NCI-H345 treated with DMSO at 0.1 percent for 48 hours (cell line): ENCODE data around the gene FAM118A.
"Not testable (repeated sequence)": the region's sequence is repeated elsewhere in the genome, so short reads cannot be mapped to it uniquely, and the experiment has no call there.

ENCODE experiments used
- DNase-seq: peaks from one replicate; lab custom pipeline; 2025; ENCODE audit not compliant: unreplicated experiment; lab: John Stamatoyannopoulos, UW

FAM118A gene

DNA sequence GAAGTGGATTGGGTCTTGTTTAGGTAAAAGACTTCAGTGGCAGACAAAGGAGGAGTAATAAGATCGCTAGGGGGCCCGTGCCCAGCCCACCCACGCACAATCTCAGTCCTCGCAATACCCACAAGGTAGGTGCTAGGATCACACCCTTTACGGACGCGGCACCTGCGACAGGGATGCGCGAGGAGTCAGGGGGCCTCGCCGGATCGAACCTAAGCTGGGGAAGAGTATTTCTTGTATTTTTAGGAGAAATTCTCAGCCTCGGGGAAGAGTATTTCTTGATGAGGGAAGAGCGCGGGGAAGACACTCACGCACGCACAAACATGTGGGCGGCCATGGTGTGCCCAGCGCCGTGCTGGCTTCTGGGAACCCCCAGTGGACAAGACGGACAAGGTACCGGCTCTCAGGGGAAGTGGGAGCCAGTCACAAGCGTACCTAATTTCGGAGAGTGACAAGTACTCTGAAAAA, 745 bp upstream of the FAM118A start:
- no peak for DNase-seq

DNA sequence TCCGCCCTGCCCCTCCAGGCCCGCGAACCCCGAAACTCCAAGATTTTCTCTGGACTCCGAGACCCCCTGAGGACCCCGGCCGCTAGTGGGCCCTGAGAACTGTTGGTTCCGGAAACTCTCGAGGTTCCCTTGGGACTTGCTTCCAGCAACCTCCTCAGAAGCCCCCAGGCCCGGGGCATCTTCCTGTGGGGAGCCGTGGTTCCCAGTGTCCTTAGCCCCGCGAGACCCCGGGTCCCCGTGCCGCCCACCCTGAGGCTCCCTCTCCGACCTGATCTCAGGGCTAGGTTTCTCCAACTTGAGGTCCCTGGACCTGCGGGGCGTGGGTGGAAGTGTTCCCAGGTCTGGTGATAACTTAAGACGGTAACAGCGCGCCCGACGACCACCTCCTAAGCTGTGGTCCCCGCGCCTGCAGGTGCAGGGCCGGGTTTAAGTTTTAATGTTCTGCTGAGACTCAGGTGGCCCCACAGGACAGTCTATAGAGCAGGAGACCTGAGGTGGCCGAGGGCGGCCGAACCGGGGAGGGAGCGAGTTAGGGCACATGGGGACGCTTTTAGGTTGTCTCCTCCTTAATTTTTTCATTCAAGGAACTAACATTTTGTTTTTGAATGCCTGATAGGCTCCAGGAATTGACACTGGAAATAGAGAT, 720 bp downstream of the FAM118A start:
- no peak for DNase-seq

DNA sequence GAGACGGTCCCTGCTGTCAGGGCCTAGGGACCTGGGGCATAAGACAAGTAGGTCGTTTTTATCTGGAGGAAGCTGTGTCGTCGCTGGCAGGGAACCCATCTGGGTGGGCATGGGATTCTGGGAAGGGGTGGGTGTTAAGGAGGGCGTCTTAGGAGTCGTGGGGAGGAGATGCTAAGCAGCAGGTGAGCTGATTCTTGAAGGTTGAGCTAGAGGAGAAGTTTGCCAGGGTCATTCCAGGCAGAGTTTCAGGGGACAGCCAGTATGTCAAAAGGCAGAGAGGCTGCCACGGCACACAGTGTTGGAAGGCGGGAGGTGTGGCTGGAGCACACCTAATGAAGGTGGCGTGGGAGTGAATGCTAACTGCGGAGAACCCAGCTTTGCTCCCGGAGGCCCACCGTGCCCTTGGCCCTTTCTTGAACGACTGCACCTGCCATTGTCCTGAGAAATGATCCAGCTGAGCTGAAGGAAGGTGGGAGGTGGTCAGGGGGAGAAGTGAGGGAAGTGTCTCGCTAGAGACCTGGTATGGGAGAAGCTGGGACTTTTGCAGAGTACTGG, 1.3 kb downstream of the FAM118A start:
- no peak for DNase-seq

DNA sequence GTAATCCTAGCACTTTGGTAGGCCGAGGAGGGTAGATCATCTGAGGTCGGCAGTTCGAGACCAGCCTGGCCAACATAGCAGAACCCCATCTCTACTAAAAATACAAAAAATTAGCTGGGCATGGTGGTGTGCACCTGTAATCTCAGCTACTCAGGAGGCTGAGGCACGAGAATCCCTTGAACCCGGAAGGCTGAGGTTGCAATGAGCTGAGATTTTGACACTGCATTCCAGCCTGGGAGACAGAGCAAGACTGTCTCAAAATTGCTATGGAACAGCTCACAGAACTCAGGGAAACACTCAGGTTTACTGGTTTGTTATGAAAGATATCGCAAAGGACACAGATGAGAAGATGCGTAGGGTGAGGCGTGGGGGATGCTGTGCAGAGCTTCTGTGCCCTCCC, 2.7 kb downstream of the FAM118A start:
- DNase-seq = no peak

DNA sequence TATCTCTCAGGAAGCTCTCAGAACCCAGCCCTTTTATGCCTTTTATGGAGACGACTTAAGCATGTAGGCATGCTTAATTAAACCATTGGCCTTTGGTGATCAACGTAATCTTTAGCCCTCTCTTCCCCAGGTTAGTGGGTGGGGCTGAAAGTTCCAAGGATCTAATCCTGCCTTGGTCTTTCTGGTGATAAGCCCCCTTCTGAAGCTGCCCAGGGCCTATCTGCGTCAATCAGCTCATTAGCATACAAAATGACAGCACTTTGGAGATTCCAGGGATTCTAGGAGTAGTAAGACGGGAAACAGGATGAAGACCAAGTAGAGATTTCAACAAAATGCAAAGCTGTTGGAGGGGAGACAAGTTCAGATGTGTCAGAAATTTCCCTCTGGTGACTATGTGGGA, 3.1 kb downstream of the FAM118A start:
- no peak for DNase-seq

DNA sequence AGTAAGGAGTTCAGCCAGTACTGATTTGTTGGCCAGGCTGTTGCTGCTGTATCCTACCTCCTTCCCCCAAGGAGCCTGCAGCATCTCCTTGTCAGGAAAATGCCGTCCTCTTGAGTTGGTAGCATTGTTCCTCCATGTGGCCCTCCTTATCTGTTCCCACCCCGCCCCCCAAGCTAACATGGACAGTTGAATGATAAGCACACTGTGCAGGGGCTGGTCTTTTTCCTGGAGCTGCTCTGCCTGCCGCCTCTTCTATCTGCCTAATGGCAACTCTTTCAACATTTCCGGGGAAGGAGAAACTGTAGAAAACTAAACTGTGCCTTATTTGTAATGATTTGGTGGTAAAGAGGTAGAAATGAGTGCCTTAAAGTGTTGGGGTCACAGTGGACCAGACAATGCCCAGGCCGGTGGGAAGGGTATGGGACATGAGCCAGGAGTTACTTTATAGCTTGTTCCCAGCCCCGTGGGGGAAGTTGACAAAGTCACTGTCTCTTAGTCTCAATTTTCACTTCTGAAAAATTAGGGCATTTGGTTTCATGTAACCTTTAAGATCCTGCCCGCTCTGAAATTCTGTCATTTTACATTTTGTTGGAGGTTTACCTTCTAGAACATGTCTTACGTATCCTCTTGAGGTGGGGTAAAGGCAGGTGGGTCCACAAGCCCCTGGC, 4.5 kb downstream of the FAM118A start:
- no peak for DNase-seq

DNA sequence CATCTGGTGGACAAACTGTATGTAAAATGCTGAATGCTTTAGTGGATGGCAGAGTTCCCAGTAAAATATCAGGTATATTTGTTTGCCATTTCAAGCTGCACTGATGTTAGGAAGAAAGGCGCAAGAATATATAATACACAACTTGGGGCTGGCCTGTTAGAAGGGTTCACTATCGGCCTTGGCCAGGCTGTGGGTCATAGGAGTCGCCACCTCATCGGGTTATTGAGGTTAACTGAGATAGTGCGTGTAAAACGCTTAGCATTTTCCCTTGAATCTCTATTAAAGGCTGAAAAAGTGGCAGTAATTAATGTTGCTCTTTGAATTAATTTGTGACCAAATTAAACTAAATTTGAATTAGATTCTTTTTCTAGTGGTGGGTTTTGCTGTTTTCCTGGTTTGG, 5.1 kb downstream of the FAM118A start:
- DNase-seq = no peak

DNA sequence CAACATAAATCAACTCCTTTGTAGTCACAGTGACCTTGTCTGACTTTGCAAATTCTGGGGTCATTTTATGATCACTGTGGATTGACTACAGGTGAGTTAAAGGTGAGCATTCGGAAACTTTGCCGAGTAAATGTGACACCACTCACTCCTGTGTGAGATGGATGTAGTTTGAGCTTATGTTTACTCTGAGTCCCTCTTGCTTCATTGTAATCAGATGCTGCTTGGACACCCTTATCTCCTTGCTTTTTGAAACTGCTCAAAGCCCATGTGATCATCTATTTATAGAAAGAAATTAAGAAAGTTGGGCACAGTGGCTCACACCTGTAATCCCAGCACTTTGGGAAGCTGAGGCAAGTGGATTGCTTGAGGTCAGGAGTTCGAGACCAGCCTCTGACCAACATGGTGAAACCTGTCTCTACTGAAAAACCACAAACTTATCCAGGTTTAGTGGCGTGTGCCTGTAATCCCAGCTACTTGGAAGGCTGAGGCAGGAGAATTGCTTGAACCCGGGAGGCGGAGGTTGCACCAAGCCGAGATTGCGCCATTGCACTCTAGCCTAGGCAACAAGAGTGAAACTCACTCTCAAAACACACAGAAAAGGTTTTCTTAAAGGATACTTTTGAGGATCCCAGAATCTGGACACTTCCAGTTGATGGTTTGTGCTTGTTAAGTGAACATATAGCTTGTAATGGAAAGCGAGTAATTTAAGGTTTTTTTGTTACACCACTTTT, 7.2 kb downstream of the FAM118A start:
- DNase-seq = no peak

DNA sequence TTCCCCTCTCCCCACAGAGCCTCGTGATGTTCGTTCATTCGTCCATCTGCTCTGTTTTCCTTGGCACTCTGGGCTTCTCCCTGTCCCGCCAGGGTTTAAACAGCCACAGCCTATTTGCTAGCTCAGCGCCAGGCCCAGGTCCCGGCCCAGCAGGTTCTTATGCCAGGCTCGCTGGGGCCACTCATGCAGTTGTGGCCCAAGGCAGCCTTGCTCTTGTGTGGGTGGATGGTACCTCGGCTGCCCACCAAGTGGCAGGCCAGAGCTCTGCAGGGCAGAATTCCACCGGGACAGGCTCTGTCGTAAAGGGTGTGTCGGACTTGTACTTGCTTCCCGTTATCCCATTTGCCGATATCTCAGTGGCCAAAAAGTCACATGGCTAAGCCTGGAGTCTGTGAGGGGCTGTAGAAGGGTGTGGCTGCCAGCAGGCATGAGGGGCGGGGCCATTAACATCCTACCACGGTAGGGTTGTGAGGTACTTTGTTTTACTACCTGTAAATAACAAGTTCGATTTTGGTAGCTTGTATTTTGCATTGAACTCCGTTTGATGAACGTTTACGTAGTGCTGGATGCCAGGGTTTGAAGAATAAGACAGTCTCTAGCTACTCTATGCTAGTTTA, 7.9 kb downstream of the FAM118A start:
- DNase-seq = no peak

DNA sequence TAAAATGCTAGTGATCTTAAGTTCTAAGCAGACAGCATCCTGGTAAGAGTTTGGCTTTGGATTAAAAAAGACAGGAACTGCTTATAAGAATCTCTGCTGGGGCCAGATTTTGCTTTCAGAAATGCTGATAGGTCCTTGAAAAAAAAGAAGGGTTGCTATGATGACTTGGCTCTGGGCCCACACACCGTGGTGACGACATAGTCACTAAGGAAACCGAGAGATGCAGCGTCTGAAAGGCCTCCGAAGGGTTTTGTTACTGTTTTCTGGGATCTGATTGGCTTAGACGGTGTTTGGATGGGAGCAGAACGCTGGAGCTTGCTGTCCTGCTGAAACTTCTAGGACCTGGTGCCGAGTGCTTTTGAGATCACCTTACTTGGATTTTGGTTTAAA, 8.4 kb downstream of the FAM118A start:
- peak; percentile 51 for DNase-seq

DNA sequence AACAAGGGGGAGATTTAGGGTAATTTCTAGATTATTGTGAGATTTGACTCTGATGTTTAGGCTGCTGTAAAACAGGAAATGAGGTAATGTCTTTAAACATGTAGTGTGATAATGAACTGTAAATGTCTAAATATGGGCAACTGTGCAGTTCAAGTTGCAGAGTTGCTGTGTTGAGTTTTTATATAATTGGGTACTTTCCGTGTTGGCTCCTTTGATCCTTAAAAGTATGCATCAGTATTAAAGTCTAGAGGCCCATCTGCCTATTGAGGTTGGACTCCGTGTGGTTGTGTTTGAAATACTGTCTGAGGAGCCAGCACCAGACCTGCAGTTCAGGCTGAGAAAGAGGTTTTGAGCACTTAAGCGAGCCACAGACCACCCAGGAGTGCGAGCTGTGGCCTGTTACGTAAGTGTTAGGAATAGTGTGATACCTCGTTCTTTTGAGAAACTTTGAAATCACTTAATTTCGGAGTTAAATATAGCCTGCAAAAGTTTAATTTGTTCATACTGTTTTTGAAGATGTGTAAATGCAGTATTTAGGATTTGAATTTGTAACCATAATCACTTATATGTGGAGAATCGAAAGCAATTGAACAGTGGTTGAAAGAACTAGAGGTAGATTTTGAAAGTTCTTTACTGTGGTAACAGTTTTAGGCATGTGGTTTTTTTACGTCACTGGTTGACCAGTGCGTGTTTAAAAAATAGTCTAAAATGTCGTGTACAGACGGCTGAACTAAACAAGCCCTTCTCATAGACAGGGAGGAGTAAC, 9.0 kb downstream of the FAM118A start:
- DNase-seq = no peak

DNA sequence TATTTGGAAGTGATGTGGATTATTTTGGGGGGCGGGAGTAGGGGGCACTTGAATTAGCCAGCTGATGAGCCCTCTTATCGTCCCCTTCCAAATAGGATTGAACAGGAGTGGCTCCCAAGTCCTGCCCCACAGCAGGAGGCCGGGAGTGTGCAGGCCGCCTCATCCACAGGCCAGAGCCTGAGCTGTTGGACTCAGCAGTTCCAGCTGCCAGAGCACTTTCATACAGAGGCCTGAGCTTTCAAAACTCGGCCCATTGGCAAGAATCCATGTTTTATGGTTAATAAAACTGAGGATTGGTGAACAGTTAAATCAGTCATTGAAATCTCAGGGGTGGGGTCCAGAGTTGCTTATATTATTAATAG, 9.6 kb downstream of the FAM118A start:
- no peak for DNase-seq

DNA sequence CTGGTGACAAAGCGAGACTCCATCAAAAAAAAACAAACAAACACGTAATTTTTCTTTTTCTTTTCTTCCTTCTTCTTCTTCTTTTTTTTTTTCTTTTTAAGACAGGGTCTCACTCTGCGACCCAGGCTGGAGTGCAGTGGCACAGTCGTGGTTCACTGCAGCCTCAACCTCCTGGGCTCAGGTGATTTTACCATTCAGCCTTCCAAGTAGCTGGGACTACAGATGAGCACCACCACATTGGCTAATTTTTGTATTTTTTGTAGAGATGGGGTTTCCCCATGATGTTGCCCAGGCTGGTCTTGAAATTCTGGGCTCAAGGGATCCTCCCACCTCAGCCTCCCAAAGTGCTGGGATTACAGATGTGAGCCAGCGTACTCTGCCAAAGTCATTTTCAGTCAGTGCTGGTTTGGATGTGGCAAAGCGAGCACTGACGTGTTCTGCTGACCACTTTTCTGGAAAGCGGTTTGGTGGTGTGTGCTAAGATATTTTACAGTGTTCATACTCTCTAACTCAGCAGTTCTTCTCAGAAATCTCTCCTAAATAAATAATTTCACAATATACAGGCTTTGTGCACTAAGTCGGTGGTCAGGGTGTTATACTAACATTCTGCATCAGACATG, 10.7 kb downstream of the FAM118A start:
- no peak for DNase-seq

DNA sequence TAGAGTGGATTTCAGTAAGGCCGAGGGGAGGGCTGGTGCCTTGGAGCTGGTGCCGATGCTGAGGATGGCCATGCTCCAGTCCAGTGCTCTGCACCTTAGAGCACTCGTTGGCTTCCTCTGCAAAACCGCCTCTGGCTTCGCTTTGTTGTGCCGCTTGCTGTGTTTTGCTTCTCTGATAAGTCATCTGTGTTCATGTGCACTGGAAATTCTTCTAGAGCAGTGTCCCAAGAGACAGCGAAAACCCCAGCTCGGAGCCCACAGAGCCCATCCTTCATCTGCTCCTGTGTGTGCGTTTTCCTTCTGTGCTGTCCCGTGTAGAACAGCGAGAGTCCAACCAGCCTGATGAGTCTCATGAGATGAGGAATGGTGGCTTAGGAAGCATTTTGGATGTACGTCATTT, 12.1 kb downstream of the FAM118A start:
- no peak for DNase-seq

DNA sequence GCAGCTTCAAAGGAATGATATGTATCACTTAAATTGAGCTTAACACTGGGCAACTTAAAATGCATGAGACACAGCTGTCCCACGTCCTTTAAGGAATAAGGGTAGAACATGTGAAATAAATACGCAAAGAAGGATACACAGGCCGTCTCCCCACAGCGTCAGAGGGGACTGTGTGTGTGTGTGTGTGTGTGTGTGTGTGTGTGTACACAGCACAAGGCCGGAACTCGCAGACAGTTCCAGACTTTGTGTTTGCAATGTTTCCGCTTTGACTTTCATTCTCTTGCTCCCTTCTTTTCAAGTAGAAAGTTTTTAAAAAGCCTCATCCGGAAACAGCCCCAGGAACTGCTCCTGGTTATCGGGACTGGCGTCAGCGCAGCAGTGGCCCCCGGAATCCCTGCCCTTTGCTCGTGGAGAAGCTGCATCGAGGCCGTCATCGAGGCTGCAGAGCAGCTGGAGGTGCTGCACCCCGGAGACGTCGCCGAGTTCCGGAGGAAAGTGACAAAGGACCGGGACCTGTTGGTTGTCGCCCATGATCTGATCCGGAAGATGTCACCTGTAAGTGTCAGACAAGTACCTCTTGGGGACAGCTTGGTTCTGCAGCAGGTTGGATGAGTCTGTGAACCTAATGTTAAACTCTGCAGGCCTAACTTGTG, 13.3 kb downstream of the FAM118A start:
- DNase-seq = no peak

DNA sequence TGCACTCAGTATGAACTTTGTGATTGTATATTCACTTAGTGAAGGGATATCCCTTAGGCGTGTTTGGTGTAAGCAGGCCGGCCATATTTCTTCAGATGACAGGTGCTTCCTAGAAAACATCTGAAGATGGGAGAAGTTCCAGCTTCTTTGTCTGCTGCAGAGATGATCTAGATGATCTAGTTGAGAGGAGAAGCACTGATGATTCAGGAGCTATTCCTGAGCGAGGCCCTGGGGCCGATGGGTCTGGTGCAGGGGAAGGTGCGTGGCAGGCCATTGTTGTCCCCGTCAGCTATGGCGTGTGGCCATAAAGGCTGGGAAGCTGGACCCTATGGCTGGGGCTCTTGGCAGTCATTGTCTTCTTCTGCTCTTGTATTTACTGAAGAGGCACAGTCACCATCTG, 14.0 kb downstream of the FAM118A start:
- DNase-seq = no peak

DNA sequence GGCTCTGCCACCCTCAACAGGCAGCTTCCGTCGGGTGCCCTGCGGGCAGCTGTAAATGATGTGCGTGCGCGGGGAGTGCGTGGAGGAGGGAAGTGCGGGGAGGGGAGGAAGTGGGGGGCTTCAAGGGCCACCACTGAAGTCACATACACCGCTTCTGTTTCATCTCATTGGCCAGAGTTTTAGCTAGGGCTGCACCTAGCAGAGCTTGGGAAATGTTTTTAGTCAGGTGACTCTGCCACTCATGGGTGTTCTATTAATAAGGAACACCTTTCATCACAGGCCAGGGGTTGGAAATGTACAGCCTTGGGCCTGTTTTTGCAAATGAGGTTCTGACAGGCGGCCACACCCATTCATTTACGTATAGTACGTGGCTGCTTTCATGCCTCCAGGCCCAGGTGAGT, 14.6 kb downstream of the FAM118A start:
- DNase-seq = no peak

DNA sequence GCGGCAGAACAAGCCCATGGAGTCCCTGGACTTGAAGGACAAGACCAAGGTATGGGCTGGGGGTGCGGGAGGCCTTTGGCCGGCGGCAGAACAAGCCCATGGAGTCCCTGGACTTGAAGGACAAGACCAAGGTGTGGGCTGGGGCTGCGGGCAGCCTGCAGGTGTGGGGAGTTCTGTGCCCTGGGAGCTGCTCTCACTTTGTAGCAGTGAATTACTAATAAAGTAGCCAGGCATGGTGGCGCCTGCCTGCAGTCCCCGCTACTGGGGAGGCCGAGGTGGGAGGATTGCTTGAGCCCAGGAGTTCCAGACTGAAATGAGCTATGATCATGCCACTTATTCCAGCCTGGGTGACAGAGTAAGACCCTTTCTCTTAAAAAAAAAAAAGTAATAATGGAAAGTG, 18.5 kb downstream of the FAM118A start:
- DNase-seq = not testable (repeated sequence)

DNA sequence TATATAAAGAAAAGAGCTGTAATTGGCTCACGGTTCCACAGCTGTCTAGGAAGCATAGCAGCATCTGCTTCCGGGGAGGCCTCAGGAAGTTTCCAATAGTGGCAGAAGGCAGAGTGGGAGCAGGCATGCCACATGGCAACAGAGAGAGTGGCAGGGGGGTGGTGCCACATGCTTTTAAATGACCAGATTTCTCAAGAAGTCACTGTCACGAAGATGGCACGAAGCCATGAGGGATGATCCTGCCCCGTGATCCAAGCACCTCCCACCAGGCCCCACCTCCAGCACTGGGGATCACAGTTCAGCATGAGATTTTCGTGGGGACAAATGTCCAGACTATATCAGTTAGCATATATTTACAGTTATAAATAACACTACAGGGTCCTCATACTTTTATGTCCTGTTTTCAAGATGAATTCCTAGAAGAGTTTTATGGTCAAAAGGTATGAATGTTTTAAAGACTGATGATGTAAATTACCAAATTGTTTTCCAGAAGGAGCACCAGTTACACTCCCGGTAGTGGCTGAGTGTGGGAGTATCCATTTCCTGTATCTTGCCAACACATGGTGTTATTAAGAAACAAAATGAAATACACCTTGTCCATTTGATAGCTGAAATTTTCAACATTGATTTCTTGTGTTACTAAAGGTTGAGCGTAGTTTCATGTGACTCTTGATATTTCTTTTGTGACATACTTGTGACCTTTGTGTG, 19.2 kb downstream of the FAM118A start:
- DNase-seq = no peak
